ENCODE measurements around the gene PSMG4. TPM values are rescaled to one million over a fixed set of nuclear protein-coding genes. Genes with fewer than 3 reads are reported as not detected.
A peak's percentile ranks its signal among the peaks of the same experiment; 100 is the strongest.

The PSMG4 gene
- total RNA-seq, 2 experiments from 2014 or later, result 50.2 to 53.9 TPM

GRCh38 chr6:3260772-3261517 is 2.2 kb downstream of the PSMG4 start:
- CTCF ChIA-PET, result interaction anchor here (0.9 to 5.3 kb wide), 7 partner anchors 10 to 717 kb away, joined by 3 to 29 read pairs (median 4); no protein-coding TSS in a partner anchor
- Mint-ChIP-seq H3K4me1 (ENCODE audit: low read depth) (peaks cover 38% of the 10 kb centered on the region), H3K27ac (peak overlapping the region; percentile 44), H3K27me3 (peaks cover 4% of the 10 kb centered on the region), H3K4me3 (peak overlapping the region; percentile 100), H3K9me3 (no peaks in the 10 kb centered on the region), H3K36me3 (ENCODE audit: low read depth) (peaks cover 33% of the 10 kb centered on the region)
- ATAC-seq (no peak), DNase-seq (no peak)
- no peak for TF ChIP-seq CTCF (IDR thresholded peaks at IDR 0.05)
- intact Hi-C loops (cut with micrococcal nuclease), result no loop called here
- POLR2A ChIA-PET, result interaction anchor here (0.6 to 1.3 kb wide), 3 partner anchors 13 to 717 kb away, joined by 3 read pairs; no protein-coding TSS in a partner anchor

- H3K9me3 Mint-ChIP-seq, result no peaks in the 10 kb centered on the region
- H3K27ac Mint-ChIP-seq, result peak overlapping the region; percentile 44
- peak overlapping the region; percentile 100 for H3K4me3 Mint-ChIP-seq
- ATAC-seq (no peak), DNase-seq (no peak)
- no peak for TF ChIP-seq CTCF (IDR thresholded peaks at IDR 0.05)
- peaks cover 4% of the 10 kb centered on the region for H3K27me3 Mint-ChIP-seq
- H3K36me3 Mint-ChIP-seq (ENCODE audit: low read depth), result peaks cover 38% of the 10 kb centered on the region
- CTCF ChIA-PET, result interaction anchor here (1.5 to 5.3 kb wide), 3 partner anchors 10 to 18 kb away, joined by 3 to 29 read pairs (median 4); no protein-coding TSS in a partner anchor
- peaks cover 38% of the 10 kb centered on the region for H3K4me1 Mint-ChIP-seq (ENCODE audit: low read depth)
- POLR2A ChIA-PET, result interaction anchor here (0.6 to 1.3 kb wide), 2 partner anchors 12 to 716 kb away, joined by 3 read pairs; no protein-coding TSS in a partner anchor
- intact Hi-C loops (cut with micrococcal nuclease), result no loop called here
These were observed 2.7 kb downstream of the PSMG4 start for GRCh38 chr6:3261518-3261820.

GRCh38 chr6:3261921-3262320 is 3.2 kb downstream of the PSMG4 start:
- Mint-ChIP-seq H3K36me3 (ENCODE audit: low read depth) (peaks cover 39% of the 10 kb centered on the region), H3K4me3 (peak overlapping the region; percentile 28), H3K9me3 (no peaks in the 10 kb centered on the region), H3K4me1 (ENCODE audit: low read depth) (peaks cover 38% of the 10 kb centered on the region), H3K27ac (no peak overlapping the region), H3K27me3 (peaks cover 4% of the 10 kb centered on the region)
- intact Hi-C loops (cut with micrococcal nuclease), result no loop called here
- ATAC-seq (no peak), DNase-seq (no peak)
- TF ChIP-seq CTCF (IDR thresholded peaks at IDR 0.05), result no peak
- ChIA-PET CTCF (interaction anchor here (1.5 to 5.3 kb wide), 3 partner anchors 11 to 18 kb away, joined by 3 to 29 read pairs (median 4); no protein-coding TSS in a partner anchor), POLR2A (interaction anchor here (1.3 kb wide), 1 partner anchor 12 kb away, joined by 3 read pairs; no protein-coding TSS in a partner anchor)

- H3K4me3 Mint-ChIP-seq, result no peak overlapping the region
- peaks cover 41% of the 10 kb centered on the region for H3K4me1 Mint-ChIP-seq (ENCODE audit: low read depth)
- H3K9me3 Mint-ChIP-seq, result no peaks in the 10 kb centered on the region
- DNase-seq (peak; percentile 11), ATAC-seq (no peak)
- intact Hi-C loops (cut with micrococcal nuclease), result no loop called here
- ChIA-PET CTCF (interaction anchor here (1.2 to 5.3 kb wide), 2 partner anchors 12 to 17 kb away, joined by 4 to 29 read pairs; no protein-coding TSS in a partner anchor), POLR2A (interaction anchor here (1.2 kb wide), 1 partner anchor 11 kb away, joined by 4 read pairs; no protein-coding TSS in a partner anchor)
- H3K27me3 Mint-ChIP-seq, result no peaks in the 10 kb centered on the region
- peaks cover 46% of the 10 kb centered on the region for H3K36me3 Mint-ChIP-seq (ENCODE audit: low read depth)
- TF ChIP-seq CTCF (IDR thresholded peaks at IDR 0.05), result no peak
- H3K27ac Mint-ChIP-seq, result peak overlapping the region; percentile 5
These were observed 4.3 kb downstream of the PSMG4 start for GRCh38 chr6:3263096-3263495.

GRCh38 chr6:3264356-3264755 is 5.6 kb downstream of the PSMG4 start:
- POLR2A ChIA-PET, result no interaction called here
- DNase-seq (no peak), ATAC-seq (no peak)
- intact Hi-C loops (cut with micrococcal nuclease), result no loop called here
- Mint-ChIP-seq H3K36me3 (ENCODE audit: low read depth) (peaks cover 50% of the 10 kb centered on the region), H3K4me1 (ENCODE audit: low read depth) (peaks cover 46% of the 10 kb centered on the region), H3K9me3 (no peaks in the 10 kb centered on the region), H3K4me3 (no peak overlapping the region), H3K27me3 (no peaks in the 10 kb centered on the region), H3K27ac (no peak overlapping the region)
- CTCF ChIA-PET, result interaction anchor here (1.2 to 5.3 kb wide), 3 partner anchors 13 to 468 kb away, joined by 4 to 29 read pairs (median 5); no protein-coding TSS in a partner anchor
- TF ChIP-seq CTCF (IDR thresholded peaks at IDR 0.05), result no peak

Measured in activated CD8-positive, alpha-beta T cell treated with anti-CD3 and anti-CD28 coated beads for 36 hours (primary cell).